Duodenal mucosa (tissue), 2 donors: ENCODE results near the gene AFF3.

Source experiments
- H3K27ac ChIP-seq: one replicate; pipeline ENCODE4 v1.7.0; 2013; ENCODE audit warnings: low read depth, low read length
- H3K27me3 ChIP-seq, 2 donors: one replicate each; pipeline ENCODE4 v1.7.0; 2013; ENCODE audit warnings: low read length in 2 of 2, control low read depth in 1 of 2; ENCODE audit not compliant: insufficient read depth in 2 of 2, control insufficient read depth in 1 of 2
- H3K36me3 ChIP-seq, 2 donors: one replicate each; pipeline ENCODE4 v1.7.0; 2013; ENCODE audit warnings: low read length in 2 of 2, control low read depth in 1 of 2; ENCODE audit not compliant: insufficient read depth in 2 of 2, control insufficient read depth in 1 of 2
- H3K4me1 ChIP-seq, 2 donors: one replicate each; pipeline ENCODE4 v1.7.0; 2013; ENCODE audit warnings: low read length in 2 of 2, control low read depth in 1 of 2; ENCODE audit not compliant: insufficient read depth in 2 of 2, control insufficient read depth in 1 of 2
- H3K4me3 ChIP-seq, 2 donors: one replicate each; pipeline ENCODE4 v1.7.0; 2013; ENCODE audit warnings: low read length in 2 of 2, low read depth in 1 of 2
- H3K9ac ChIP-seq, 2 donors: one replicate each; pipeline ENCODE4 v1.7.0; 2013; ENCODE audit warnings: low read length in 2 of 2, low read depth in 1 of 2
- H3K9me3 ChIP-seq, 2 donors: one replicate each; pipeline ENCODE4 v1.7.0; 2013; ENCODE audit warnings: low read length in 2 of 2, control low read depth in 1 of 2; ENCODE audit not compliant: control insufficient read depth in 1 of 2

Gene AFF3

DNA sequence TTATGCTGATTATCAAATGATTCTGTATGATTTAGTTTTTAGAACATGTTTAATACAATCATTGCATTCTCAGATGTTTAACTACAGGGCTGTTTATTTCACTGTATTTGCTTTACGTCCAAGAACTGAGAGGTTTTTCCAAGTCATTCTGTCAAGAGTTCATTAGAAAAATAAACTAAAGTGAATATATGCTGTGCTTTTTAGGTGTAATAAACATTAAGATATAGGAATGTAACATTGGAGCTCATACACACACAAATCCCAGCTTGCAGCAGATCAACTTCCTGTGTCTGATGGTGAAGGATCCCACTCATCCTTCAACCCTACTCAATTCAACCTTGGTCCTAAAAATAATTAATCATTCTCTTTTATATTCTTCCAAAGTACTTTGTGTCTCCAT, 285.0 kb downstream of the AFF3 start:
- peaks cover 0 to 5% of the 10 kb centered on the region in 2 donors for H3K4me1 ChIP-seq
- no peaks in the 10 kb centered on the region for H3K36me3 ChIP-seq
- H3K27me3 ChIP-seq = no peaks in the 10 kb centered on the region
- H3K9ac ChIP-seq = no peak overlapping the region
- no peaks in the 10 kb centered on the region for H3K9me3 ChIP-seq
- H3K4me3 ChIP-seq = no peak overlapping the region
- H3K27ac ChIP-seq = no peak overlapping the region

DNA sequence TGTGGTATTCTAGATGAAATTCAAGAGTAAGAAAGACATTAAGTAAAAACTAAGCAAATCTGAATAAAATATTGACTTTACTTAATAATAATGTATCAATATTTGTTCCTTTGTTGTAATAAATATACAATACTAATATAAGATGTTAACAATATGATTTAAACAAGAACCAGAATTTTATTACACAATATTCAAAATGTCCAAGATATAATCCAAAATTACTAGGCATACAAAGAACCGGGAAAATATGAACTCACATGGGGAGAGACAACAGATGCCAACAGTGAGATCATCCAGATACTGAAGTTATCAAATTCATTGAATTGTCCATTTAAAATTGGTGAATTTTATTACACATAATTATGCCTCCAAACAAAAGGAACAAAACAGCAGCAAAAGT, 286.3 kb downstream of the AFF3 start:
- H3K4me1 ChIP-seq = peaks cover 0 to under 1% of the 10 kb centered on the region in 2 donors
- no peak overlapping the region for H3K4me3 ChIP-seq
- H3K36me3 ChIP-seq = no peaks in the 10 kb centered on the region
- H3K27me3 ChIP-seq = no peaks in the 10 kb centered on the region
- no peaks in the 10 kb centered on the region for H3K9me3 ChIP-seq
- no peak overlapping the region for H3K27ac ChIP-seq
- H3K9ac ChIP-seq = no peak overlapping the region

DNA sequence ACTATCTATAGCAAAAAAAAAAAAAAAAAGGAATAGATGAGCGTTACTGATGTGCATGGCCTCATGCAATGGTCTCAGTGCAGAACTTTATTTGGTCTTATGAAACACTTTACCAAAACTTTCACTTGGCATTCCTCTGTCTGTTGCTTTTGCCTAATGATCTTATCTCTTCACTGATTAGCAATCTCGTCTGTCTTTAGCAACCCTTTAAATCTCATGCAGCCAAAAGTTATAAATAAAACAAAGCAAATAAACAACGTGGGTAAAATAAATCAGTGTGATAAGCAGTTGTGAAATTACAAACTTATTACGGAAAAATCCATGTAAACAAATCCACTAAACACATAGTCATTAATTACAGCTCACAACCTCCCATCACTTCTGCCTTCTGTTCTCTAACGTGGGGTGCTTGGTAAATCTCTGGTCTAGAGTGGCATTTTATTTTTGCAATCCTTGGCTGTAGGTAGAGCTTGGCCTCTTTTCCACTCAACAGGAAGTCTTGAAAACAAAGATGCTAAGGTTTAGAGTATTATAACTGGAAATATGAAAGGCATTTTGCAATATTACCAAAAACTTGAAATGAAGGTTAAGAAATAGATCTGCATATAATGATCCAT, 288.0 kb downstream of the AFF3 start:
- Histone ChIP-seq H3K9ac (no peak overlapping the region), H3K27ac (no peak overlapping the region), H3K36me3 (no peaks in the 10 kb centered on the region), H3K4me3 (no peak overlapping the region), H3K4me1 (no peaks in the 10 kb centered on the region), H3K9me3 (no peaks in the 10 kb centered on the region), H3K27me3 (no peaks in the 10 kb centered on the region)

DNA sequence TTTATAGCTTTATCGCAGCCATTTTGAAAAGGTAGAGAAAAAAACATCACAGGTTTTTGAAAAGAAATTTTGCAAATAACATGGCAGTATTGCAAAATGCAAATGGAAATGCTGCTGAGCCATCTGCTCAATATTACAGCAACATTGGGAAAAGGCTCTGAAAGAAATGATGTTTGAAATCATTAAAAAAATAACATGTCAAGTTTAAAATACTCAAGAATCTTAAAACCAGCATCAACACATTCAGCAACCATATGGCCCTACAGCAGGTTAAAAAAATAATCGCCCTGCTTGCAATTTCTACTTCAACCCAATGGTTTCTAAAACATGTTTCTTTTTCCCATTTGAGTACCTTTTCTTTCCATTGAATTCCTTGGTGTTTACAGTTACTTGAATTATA, 289.4 kb downstream of the AFF3 start:
- Histone ChIP-seq H3K27me3 (no peaks in the 10 kb centered on the region), H3K9ac (no peak overlapping the region), H3K36me3 (no peaks in the 10 kb centered on the region), H3K27ac (no peak overlapping the region), H3K9me3 (no peaks in the 10 kb centered on the region), H3K4me1 (no peaks in the 10 kb centered on the region), H3K4me3 (no peak overlapping the region)

DNA sequence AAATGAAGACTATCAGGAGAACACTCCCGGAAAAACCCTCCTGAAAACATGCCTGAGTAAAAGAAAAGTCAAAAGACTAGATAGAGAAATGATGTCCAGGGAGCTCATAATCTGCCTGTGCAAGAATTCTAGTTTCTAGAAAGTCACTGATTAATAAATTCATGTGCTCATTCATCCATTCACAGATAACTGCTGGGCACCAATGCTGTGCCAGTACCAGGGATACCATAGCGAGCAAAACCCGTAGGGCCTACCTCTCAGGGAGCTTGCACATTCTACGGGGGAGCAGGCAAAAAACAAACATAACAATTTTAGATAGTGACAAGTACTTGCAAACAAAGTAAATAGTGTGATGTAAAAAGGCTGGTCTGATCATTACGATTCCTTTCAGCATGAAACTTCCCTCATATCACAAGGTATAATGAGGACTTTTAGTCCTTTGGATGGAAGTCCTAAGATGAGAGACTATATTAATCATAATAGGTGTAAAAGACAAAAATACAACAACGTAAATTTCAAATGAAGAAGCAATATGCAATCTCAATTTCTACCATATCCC, 289.9 kb downstream of the AFF3 start:
- Histone ChIP-seq H3K27me3 (no peaks in the 10 kb centered on the region), H3K36me3 (no peaks in the 10 kb centered on the region), H3K9me3 (no peaks in the 10 kb centered on the region), H3K9ac (no peak overlapping the region), H3K4me3 (no peak overlapping the region), H3K4me1 (no peaks in the 10 kb centered on the region), H3K27ac (no peak overlapping the region)

DNA sequence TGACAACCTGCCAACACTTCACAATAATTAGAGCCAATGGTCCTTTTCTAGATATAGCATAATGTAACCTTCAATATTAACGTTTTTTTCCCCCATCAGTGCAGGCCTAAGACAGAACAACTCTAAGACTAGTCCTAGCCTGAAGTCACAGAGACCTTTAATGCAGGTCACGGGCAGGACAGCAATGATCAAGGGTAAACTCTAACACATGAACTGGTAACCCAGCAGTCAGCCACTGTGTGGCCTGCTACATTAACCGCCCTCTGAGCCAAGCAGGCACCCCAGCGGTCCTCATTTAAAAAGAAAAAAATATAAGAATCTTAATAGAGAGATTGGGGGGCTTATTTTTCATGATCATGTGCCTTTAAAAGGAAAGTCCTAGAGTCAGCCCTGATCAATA, 290.6 kb downstream of the AFF3 start:
- H3K27me3 ChIP-seq = no peaks in the 10 kb centered on the region
- H3K4me1 ChIP-seq = no peaks in the 10 kb centered on the region
- H3K9ac ChIP-seq = no peak overlapping the region
- H3K36me3 ChIP-seq = no peaks in the 10 kb centered on the region
- H3K4me3 ChIP-seq = no peak overlapping the region
- no peaks in the 10 kb centered on the region for H3K9me3 ChIP-seq
- H3K27ac ChIP-seq = no peak overlapping the region

DNA sequence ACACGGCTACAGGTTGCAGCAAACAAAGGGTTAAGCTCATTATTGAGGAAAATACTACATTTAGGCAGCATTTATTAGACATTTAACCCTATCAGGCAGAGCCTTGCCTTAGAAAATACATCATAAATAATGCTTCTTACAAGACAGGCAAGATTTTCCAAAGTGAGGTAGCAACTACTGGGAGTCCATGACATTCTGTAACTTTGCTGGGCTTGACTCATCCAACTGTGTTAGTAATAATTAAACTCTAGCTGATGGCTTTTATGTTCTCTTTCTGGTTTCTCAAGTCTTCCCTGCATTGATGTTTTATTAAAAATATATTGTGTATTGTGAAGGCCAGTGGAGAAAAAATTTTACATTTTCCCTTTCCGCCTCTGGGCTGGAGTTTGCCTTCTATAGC, 291.3 kb downstream of the AFF3 start:
- H3K4me1 ChIP-seq = no peaks in the 10 kb centered on the region
- no peaks in the 10 kb centered on the region for H3K36me3 ChIP-seq
- H3K9ac ChIP-seq = no peak overlapping the region
- no peaks in the 10 kb centered on the region for H3K27me3 ChIP-seq
- H3K27ac ChIP-seq = no peak overlapping the region
- H3K9me3 ChIP-seq = no peaks in the 10 kb centered on the region
- H3K4me3 ChIP-seq = no peak overlapping the region

DNA sequence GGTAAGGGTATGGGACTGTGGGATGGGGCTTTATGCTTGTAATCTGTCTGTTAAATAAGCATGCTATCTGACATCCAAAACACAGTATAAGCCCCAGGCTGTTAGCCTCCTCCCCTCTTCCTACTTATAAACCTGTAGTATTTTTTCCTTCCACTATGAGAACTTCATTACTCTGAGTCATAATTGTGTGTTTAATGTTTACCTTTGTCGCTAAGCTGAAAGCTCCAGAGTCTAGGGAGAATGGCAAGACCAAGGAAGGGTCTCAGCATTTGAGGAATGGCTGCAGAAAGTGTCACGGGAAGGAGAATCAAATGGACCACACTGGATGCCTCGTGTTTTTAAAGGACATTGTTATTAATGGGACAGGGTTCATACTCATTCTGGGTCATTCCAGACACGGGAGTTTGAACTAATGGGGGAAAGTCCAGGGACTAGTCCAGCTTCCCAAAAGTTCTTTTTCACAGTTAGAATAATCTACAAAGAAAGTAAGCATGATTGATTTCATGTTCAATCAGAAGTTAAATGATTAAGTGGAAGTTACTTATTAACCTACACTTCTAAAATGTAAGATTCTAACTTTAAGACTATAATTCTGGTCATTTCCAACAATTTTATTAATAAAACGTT, 292.2 kb downstream of the AFF3 start:
- no peak overlapping the region for H3K9ac ChIP-seq
- H3K27ac ChIP-seq = no peak overlapping the region
- H3K4me1 ChIP-seq = no peaks in the 10 kb centered on the region
- no peaks in the 10 kb centered on the region for H3K9me3 ChIP-seq
- H3K4me3 ChIP-seq = no peak overlapping the region
- no peaks in the 10 kb centered on the region for H3K36me3 ChIP-seq
- H3K27me3 ChIP-seq = no peaks in the 10 kb centered on the region

DNA sequence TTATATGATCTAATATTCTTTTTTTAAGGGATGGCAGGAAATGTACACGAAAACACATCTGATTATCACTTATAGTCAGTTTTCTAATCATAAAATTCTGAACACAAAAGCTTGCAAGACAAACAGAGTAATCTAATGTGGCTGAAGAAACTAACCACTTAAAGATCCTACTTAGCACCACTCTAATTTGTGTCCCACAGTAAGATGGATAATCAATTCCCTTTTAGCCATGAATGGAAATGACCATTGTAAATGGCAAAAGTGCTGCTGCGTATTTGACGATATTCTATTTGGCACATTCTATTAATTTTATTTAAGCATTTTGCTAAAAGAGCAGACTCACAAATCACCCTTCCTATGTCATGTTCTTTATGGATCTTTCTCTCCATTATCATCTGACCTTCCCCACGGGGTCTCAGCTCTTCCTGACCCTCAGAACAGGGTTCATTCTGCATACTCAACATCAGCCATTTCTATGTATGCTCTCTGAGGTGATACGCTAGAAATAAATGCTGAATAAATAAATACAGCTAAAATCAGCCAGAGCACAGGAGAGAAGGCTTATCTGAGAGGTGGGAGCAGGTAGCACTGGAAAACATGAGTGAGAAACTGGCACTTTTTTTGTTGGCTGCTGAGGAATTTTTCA, 295.8 kb downstream of the AFF3 start:
- no peaks in the 10 kb centered on the region for H3K27me3 ChIP-seq
- H3K4me3 ChIP-seq = no peak overlapping the region
- H3K27ac ChIP-seq = no peak overlapping the region
- no peaks in the 10 kb centered on the region for H3K4me1 ChIP-seq
- no peak overlapping the region for H3K9ac ChIP-seq
- H3K9me3 ChIP-seq = no peaks in the 10 kb centered on the region
- no peaks in the 10 kb centered on the region for H3K36me3 ChIP-seq

DNA sequence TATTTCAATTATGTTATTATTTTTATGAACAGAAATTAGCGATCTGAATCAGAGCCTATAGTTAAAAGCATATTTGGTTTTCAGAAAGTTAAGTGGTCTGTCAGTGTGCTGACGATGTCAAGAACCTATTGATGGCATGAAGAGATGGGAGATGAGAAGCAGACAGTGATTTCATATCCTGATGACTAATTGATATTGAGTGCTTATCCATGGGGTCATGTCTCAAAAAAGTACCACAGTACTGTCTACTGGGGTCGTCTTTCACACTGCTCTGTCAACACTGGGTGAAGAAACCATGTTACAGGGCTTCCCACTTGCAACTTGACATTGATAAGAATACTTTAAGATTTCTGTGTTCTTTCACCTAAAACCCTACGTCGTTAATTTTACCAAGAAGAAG, 297.1 kb downstream of the AFF3 start:
- no peaks in the 10 kb centered on the region for H3K36me3 ChIP-seq
- H3K4me3 ChIP-seq = no peak overlapping the region
- no peak overlapping the region for H3K27ac ChIP-seq
- H3K4me1 ChIP-seq = no peaks in the 10 kb centered on the region
- no peaks in the 10 kb centered on the region for H3K9me3 ChIP-seq
- no peak overlapping the region for H3K9ac ChIP-seq
- H3K27me3 ChIP-seq = no peaks in the 10 kb centered on the region
